ENCODE measurements around the gene COL25A1.

COL25A1 gene

DNA sequence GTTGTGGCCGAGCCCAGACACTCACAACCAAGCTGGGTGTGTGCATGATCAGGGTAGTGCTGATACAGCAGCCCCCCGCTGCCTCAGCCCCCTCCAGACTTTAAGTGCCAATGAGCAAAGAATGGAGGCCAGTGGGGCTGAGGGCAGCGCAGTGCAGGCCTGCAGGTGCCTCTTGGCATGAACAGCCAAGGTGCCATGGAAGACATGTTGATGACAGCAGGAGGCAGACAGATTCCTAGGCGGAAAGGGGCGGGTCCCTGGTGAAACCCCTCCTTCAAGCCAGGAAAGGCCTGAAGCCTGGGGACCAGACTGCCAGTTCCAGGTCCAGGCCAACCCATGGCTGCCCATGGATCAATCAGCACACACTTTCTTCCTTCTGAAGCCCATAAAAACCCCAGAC lies 286.3 kb downstream of the COL25A1 start:
- H3K36me3 ChIP-seq (ENCODE audit: control insufficient read depth, insufficient read depth, low read length) = no peaks in the 10 kb centered on the region
- H3K9me3 ChIP-seq (ENCODE audit: control insufficient read depth, insufficient read depth, low read length) = peaks cover 5% of the 10 kb centered on the region
- no peaks in the 10 kb centered on the region for H3K4me1 ChIP-seq (ENCODE audit: control insufficient read depth, insufficient read depth, low read length)
- H3K27me3 ChIP-seq (ENCODE audit: control insufficient read depth, insufficient read depth, low read length) = no peaks in the 10 kb centered on the region
- no peak overlapping the region for H3K9ac ChIP-seq (ENCODE audit: low read depth, low read length)
- H3K4me3 ChIP-seq (ENCODE audit: low read depth, low read length) = no peak overlapping the region

DNA sequence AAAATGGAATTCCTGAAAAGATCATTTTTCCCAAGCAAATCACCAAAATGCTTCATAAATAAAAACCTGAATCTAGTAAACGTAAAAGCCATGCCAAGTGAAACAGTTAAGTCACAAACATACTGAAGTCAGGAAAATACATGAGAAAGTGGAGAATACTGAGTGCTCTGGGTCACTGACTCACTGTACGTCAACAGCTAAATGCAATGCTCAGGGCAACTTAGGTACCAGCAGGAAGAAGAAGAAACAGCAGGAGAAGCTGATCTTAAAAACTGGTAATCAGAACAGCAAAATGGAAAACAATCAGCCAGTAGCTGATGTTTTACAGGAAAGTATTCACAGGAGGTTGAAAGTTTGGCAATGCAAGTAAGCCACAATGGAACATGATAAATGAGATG lies 287.0 kb downstream of the COL25A1 start:
- H3K9me3 ChIP-seq (ENCODE audit: control insufficient read depth, insufficient read depth, low read length) = peaks cover 5% of the 10 kb centered on the region
- H3K36me3 ChIP-seq (ENCODE audit: control insufficient read depth, insufficient read depth, low read length) = no peaks in the 10 kb centered on the region
- no peak overlapping the region for H3K4me3 ChIP-seq (ENCODE audit: low read depth, low read length)
- no peaks in the 10 kb centered on the region for H3K27me3 ChIP-seq (ENCODE audit: control insufficient read depth, insufficient read depth, low read length)
- no peak overlapping the region for H3K9ac ChIP-seq (ENCODE audit: low read depth, low read length)
- H3K4me1 ChIP-seq (ENCODE audit: control insufficient read depth, insufficient read depth, low read length) = no peaks in the 10 kb centered on the region

DNA sequence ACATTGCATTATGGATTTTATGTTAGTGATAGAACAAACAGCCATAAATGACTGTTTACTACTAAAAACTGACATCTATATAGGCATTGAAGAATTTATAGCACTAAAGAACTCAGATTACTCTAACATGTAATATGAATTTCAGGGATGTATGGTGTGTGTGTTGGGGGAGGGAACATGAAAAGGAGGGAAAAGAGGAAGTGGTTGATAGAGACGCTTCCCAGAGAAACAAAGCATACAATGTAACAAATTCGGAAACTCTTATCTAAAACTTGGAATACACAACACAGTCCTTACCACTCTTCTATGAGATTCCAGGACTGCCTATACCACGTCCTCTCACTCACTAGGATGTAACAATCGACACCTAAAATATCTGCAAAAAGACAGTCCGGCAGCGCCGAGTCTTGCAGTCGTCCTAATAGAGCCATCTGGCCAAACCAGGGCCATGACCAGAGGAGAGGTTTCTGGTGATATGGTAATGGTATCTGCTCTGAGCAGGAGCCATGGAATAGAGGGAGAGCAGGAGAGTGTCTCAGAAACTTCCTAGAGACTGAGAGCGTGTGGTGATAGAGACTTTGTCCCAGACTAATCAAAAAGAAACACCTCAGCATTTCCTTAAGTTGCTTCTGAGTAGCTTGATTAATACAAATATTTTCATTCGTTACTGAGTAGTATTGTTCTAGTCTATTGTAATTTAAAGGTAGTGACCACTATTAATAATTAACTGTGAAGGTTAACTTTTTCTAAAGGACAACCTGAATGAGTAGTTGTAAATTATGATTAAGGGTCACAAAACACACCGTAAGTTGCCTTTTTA lies 287.7 kb downstream of the COL25A1 start:
- H3K4me1 ChIP-seq (ENCODE audit: control insufficient read depth, insufficient read depth, low read length) = no peaks in the 10 kb centered on the region
- peaks cover 5% of the 10 kb centered on the region for H3K9me3 ChIP-seq (ENCODE audit: control insufficient read depth, insufficient read depth, low read length)
- no peaks in the 10 kb centered on the region for H3K27me3 ChIP-seq (ENCODE audit: control insufficient read depth, insufficient read depth, low read length)
- H3K4me3 ChIP-seq (ENCODE audit: low read depth, low read length) = no peak overlapping the region
- H3K36me3 ChIP-seq (ENCODE audit: control insufficient read depth, insufficient read depth, low read length) = no peaks in the 10 kb centered on the region
- H3K9ac ChIP-seq (ENCODE audit: low read depth, low read length) = no peak overlapping the region

DNA sequence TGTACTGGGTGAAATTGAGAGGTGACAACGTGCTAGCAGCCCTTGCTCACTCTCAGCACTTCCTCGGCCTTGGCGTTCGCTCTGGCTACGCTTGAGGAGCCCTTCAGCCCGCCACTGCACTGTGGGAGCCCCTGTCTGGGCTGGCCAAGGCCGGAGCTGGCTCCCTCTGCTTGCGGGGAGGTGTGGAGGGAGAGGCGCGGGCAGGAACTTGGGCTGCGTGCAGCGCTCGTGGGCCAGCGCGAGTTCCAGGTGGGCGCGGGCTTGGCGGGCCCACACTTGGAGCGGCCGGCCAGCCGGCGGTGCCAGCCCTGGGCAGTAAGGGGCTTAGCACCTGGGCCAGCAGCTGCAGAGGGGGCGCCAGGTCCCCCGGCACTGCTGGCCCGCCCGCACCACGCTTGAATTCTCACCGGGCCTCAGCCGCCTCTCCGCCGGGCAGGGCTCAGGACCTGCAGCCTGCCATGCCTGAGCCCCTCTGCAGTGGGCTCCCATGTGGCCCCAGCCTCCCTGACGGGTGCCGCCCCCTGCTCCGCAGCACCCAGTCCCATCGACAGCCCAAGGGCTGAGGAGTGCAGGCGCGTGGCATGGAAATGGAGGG lies 290.1 kb downstream of the COL25A1 start:
- Histone ChIP-seq H3K4me1 (ENCODE audit: control insufficient read depth, insufficient read depth, low read length) (peaks cover 7% of the 10 kb centered on the region), H3K4me3 (ENCODE audit: low read depth, low read length) (no peak overlapping the region), H3K9me3 (ENCODE audit: control insufficient read depth, insufficient read depth, low read length) (peaks cover 5% of the 10 kb centered on the region), H3K9ac (ENCODE audit: low read depth, low read length) (no peak overlapping the region), H3K27me3 (ENCODE audit: control insufficient read depth, insufficient read depth, low read length) (no peaks in the 10 kb centered on the region), H3K36me3 (ENCODE audit: control insufficient read depth, insufficient read depth, low read length) (no peaks in the 10 kb centered on the region)

DNA sequence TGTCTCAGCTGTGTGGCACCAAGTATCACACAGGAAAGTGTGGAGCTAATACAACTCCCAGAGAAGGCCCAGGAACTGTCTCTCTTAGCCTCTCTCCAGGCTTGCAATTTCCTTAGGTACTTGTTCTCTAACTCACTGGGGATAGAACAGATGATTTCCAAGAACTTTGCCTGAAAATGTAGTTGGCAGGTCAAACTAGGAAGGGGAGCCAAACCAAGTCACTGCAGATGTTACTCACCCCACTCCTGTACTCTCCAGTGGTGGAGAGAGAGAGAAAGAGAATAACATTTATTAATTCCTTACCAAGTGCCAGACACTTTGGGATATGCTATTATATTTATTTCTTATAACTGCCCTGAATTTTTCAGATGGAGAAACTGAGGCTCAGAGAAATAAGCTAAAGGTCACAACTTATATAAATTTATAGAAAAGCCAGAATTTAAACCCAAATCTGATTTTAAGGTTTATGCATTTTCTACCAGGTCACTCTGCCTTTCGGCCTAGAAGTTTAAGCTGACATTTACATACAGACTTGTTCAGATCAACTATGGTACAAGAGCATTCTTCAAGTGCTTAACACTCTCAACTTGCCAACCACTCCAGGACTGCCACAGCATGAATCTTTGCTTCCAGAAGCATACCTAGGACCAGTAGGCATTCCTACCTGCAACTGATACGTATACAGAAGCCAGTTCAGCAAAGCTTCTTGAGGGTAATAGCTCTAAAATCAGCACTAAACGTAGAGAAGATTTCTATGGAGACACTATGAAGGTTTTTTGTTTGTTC lies 291.0 kb downstream of the COL25A1 start:
- peaks cover 7% of the 10 kb centered on the region for H3K4me1 ChIP-seq (ENCODE audit: control insufficient read depth, insufficient read depth, low read length)
- H3K36me3 ChIP-seq (ENCODE audit: control insufficient read depth, insufficient read depth, low read length) = no peaks in the 10 kb centered on the region
- H3K27me3 ChIP-seq (ENCODE audit: control insufficient read depth, insufficient read depth, low read length) = no peaks in the 10 kb centered on the region
- no peak overlapping the region for H3K4me3 ChIP-seq (ENCODE audit: low read depth, low read length)
- H3K9ac ChIP-seq (ENCODE audit: low read depth, low read length) = no peak overlapping the region
- H3K9me3 ChIP-seq (ENCODE audit: control insufficient read depth, insufficient read depth, low read length) = peaks cover 5% of the 10 kb centered on the region

DNA sequence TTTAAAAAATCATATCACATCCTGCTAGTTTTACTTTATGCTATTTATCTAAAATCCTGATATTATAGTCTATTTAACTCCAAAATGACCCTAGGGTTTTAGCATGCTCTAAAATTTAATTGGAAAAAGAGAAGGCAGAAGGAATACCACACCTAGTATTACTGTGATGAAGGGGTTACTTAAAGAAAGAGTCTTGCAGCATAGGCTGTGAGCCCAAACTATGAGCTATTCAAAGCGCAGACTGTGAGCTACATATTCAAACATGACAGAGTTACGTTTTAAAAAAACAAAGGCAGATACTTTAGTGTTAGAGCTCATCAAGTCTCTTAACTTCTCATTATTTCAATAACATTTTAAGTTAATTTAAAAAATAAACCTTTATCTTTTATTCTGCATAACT lies 291.9 kb downstream of the COL25A1 start:
- Histone ChIP-seq H3K9ac (ENCODE audit: low read depth, low read length) (no peak overlapping the region), H3K27me3 (ENCODE audit: control insufficient read depth, insufficient read depth, low read length) (no peaks in the 10 kb centered on the region)

DNA sequence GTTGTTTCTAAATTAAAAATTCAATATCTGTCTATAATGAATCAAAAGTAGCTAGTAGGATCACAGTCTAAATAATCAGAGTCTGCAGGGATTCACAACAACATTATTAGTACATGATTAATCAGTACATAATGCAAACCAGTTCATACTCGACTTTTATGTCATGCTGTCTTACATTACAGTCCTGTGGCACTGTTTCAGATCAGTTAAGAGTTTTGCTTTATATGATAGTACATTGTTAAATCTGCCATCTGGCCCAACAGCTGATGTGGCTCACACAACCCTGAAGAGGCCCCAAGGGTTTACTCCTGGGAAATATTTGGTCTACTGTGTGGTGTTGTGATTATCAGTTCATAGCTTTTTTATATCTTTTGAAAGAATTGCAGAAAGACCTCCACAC lies 292.5 kb downstream of the COL25A1 start:
- Histone ChIP-seq H3K9me3 (ENCODE audit: control insufficient read depth, insufficient read depth, low read length) (peaks cover 5% of the 10 kb centered on the region), H3K4me1 (ENCODE audit: control insufficient read depth, insufficient read depth, low read length) (peaks cover 7% of the 10 kb centered on the region), H3K27me3 (ENCODE audit: control insufficient read depth, insufficient read depth, low read length) (no peaks in the 10 kb centered on the region), H3K4me3 (ENCODE audit: low read depth, low read length) (no peak overlapping the region), H3K9ac (ENCODE audit: low read depth, low read length) (no peak overlapping the region), H3K36me3 (ENCODE audit: control insufficient read depth, insufficient read depth, low read length) (no peaks in the 10 kb centered on the region)

More for the DNA sequence above, 291.9 kb downstream of the COL25A1 start:
- Histone ChIP-seq H3K36me3 (ENCODE audit: control insufficient read depth, insufficient read depth, low read length) (no peaks in the 10 kb centered on the region), H3K4me1 (ENCODE audit: control insufficient read depth, insufficient read depth, low read length) (peaks cover 7% of the 10 kb centered on the region), H3K4me3 (ENCODE audit: low read depth, low read length) (no peak overlapping the region), H3K9me3 (ENCODE audit: control insufficient read depth, insufficient read depth, low read length) (peaks cover 5% of the 10 kb centered on the region)

DNA sequence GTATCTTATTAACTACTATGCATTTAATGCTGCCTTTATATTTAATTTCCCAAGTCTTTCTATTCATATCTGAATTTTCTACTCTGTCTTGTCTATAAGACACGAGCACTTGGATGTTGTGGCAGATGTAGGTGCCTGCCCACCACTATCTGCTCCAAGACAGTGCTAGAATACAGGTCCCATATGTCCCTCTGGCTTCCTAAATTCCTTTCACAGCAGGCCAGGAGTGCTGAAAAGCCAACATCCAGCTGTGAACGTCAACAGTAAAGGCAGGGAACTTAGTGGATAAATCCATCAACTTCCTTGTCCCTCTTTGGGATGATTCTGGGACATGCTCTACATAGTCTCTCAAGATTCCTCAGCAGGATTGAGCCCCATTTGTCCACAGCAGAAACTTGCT lies 294.5 kb downstream of the COL25A1 start:
- H3K36me3 ChIP-seq (ENCODE audit: control insufficient read depth, insufficient read depth, low read length) = no peaks in the 10 kb centered on the region
- no peaks in the 10 kb centered on the region for H3K27me3 ChIP-seq (ENCODE audit: control insufficient read depth, insufficient read depth, low read length)
- H3K4me3 ChIP-seq (ENCODE audit: low read depth, low read length) = no peak overlapping the region

DNA sequence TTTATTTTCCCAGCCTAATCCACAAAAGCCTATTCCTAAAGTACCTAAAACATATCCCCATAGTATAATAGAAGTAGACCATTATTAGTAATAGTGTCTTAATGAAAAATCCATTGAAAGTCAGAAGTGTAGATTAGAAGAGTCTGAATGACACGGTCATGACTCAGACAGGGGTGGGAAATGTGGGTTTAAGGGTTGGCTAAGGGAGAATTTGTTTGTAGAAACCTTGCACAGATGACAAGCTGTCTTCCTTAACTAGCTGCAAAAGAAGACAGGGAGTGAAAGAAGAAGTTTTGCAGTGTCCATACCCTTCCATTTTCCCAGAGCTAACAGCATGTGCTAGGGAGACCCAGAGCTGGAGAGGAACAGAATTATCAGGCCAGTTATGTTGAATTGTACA lies 296.9 kb downstream of the COL25A1 start:
- Histone ChIP-seq H3K9ac (ENCODE audit: low read depth, low read length) (no peak overlapping the region), H3K9me3 (ENCODE audit: control insufficient read depth, insufficient read depth, low read length) (no peaks in the 10 kb centered on the region), H3K27me3 (ENCODE audit: control insufficient read depth, insufficient read depth, low read length) (no peaks in the 10 kb centered on the region), H3K4me3 (ENCODE audit: low read depth, low read length) (no peak overlapping the region), H3K36me3 (ENCODE audit: control insufficient read depth, insufficient read depth, low read length) (no peaks in the 10 kb centered on the region), H3K4me1 (ENCODE audit: control insufficient read depth, insufficient read depth, low read length) (peaks cover 9% of the 10 kb centered on the region)

More for the DNA sequence above, 294.5 kb downstream of the COL25A1 start:
- Histone ChIP-seq H3K9ac (ENCODE audit: low read depth, low read length) (no peak overlapping the region), H3K9me3 (ENCODE audit: control insufficient read depth, insufficient read depth, low read length) (peaks cover 5% of the 10 kb centered on the region), H3K4me1 (ENCODE audit: control insufficient read depth, insufficient read depth, low read length) (peaks cover 9% of the 10 kb centered on the region)

DNA sequence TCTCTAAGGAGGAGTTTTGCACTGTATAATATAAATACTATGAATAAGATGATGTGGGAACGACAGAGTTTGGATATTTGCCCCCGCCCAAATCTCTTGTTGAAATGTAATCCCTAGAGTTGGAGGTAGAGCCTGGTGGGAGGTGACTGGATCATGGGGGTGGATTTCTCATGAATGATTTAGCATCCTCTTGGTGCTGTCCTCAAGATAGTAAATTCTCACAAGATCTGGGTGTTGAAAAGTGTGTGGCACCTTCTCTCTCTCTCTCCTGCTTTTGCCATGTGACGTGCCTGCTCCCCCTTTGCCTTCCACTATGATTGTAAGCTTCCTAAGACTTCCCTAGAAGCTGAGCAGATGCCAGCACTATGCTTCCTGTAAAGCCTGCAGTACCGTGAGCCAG lies 298.0 kb downstream of the COL25A1 start:
- H3K27me3 ChIP-seq (ENCODE audit: control insufficient read depth, insufficient read depth, low read length) = no peaks in the 10 kb centered on the region
- no peak overlapping the region for H3K9ac ChIP-seq (ENCODE audit: low read depth, low read length)
- peaks cover 9% of the 10 kb centered on the region for H3K4me1 ChIP-seq (ENCODE audit: control insufficient read depth, insufficient read depth, low read length)
- H3K36me3 ChIP-seq (ENCODE audit: control insufficient read depth, insufficient read depth, low read length) = no peaks in the 10 kb centered on the region
- H3K9me3 ChIP-seq (ENCODE audit: control insufficient read depth, insufficient read depth, low read length) = no peaks in the 10 kb centered on the region
- H3K4me3 ChIP-seq (ENCODE audit: low read depth, low read length) = no peak overlapping the region

DNA sequence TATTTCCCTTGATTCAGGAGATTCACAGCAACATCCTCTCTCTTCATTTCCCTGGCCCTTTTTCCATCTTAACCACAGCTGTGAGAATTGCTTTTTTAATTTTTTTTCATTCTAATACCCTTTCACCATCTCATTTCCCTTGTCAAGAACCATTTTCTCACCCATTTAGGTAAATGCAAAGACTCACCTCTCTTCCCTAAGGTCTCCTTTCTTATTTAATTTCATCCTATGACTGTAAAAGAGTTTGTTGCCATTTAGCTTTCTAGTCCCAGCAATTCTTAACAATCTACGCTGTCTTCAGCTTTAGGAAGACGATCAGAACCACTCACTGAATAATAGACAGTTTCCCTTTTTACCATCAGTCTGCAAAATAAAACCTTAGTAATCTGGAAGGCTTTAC lies 298.5 kb downstream of the COL25A1 start:
- Histone ChIP-seq H3K4me3 (ENCODE audit: low read depth, low read length) (no peak overlapping the region), H3K27me3 (ENCODE audit: control insufficient read depth, insufficient read depth, low read length) (no peaks in the 10 kb centered on the region), H3K9me3 (ENCODE audit: control insufficient read depth, insufficient read depth, low read length) (no peaks in the 10 kb centered on the region), H3K36me3 (ENCODE audit: control insufficient read depth, insufficient read depth, low read length) (no peaks in the 10 kb centered on the region), H3K9ac (ENCODE audit: low read depth, low read length) (no peak overlapping the region), H3K4me1 (ENCODE audit: control insufficient read depth, insufficient read depth, low read length) (peaks cover 9% of the 10 kb centered on the region)

Data from iPS-15b (cell line).